Lower lobe of right lung (tissue), 2 donors: ENCODE measurements around the gene TRPM2. TPM values are rescaled to one million over a fixed set of nuclear protein-coding genes. Genes with fewer than 3 reads are reported as not detected.
"Not testable (repeated sequence)": the region's sequence is repeated elsewhere in the genome, so short reads cannot be mapped to it uniquely, and the experiment has no call there.

Source experiments
- ATAC-seq, 2 donors: fragments of 200-7000 bp; cut with Tn5 transposase; one replicate each; pipeline ENCODE4 v1.9.1; 2020 to 2022; ENCODE audit warnings: mild to moderate bottlenecking in 2 of 2, moderate library complexity in 2 of 2
- DNase-seq: peaks from one replicate; pipeline ENCODE4 v3.0.0-alpha.2; 2020
- H3K27ac ChIP-seq: fragments of 200-600 bp; one replicate; pipeline ENCODE4 v1.8.0; 2022
- H3K27me3 ChIP-seq: fragments of 200-600 bp; one replicate; pipeline ENCODE4 v1.8.0; 2022; ENCODE audit warnings: low read depth
- H3K36me3 ChIP-seq: fragments of 200-600 bp; one replicate; pipeline ENCODE4 v1.8.0; 2022; ENCODE audit warnings: mild to moderate bottlenecking
- H3K4me1 ChIP-seq: fragments of 200-600 bp; one replicate; pipeline ENCODE4 v1.8.0; 2022
- H3K4me3 ChIP-seq: fragments of 200-600 bp; one replicate; pipeline ENCODE4 v1.8.0; 2022; ENCODE audit warnings: mild to moderate bottlenecking
- H3K9me3 ChIP-seq: fragments of 200-600 bp; one replicate; pipeline ENCODE4 v1.8.0; 2022
- intact Hi-C: fragments of 100-400 bp; cut with DNase I; formaldehyde crosslinking; loops from one replicate; pipeline ENCODE4 v1.11.0; 2022
- total RNA-seq: library from RNA; stranded (reverse); fragmentation: NEBNext Ultra II Directional; extraction: Animal tissue kit (Norgen Biotek cat#: 25700); gene quantifications from one replicate; pipeline ENCODE4 v1.2.1, GENCODE V29; 2021
- TF ChIP-seq, protein P1 (sequence below): fragments of 200-600 bp; IDR thresholded peaks from one replicate; pipeline ENCODE4 v1.8.0; 2022; ENCODE audit warnings: antibody characterized with exemption, mild to moderate bottlenecking
- donor health status: DM: no; HTN: yes; CAD: no; lungs with severe emphysema.

The TRPM2 gene
- total RNA-seq, 1 donor from 2014 or later: 17.9 TPM

DNA sequence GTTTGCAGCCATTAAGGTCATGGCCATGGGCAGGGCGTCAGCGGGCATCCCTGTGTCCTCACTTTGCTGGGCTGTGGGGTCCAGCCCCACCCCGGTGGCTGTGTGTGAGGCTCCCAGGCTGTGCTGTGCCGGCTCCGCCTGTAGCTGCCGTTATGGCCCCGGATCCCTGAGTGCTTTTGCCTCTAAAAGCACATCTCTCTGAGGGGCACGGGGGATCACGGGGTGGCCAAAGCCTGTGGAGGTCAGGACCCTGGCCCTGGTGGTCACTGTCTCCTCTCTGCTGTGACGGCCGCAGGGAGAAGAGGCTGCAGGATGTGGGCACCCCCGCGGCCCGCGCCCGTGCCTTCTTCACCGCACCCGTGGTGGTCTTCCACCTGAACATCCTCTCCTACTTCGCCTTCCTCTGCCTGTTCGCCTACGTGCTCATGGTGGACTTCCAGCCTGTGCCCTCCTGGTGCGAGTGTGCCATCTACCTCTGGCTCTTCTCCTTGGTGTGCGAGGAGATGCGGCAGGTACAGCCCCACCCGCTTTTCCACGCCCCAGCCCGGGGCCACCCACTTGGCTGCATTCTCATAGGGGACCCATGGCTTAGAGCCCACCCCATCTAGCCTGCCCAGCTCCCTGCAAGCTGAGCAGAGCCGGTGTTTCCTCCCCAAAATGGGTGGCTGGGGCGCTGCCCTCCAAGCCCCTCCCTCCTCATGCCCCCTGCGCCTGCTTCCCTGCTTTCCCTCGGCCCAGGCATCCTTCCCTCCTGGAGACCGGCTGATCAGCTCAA lies 48.2 kb downstream of the TRPM2 start:
- DNase-seq (no peak), ATAC-seq (no peak)
- H3K27ac ChIP-seq: no peak overlapping the region
- TF ChIP-seq, protein P1, sequence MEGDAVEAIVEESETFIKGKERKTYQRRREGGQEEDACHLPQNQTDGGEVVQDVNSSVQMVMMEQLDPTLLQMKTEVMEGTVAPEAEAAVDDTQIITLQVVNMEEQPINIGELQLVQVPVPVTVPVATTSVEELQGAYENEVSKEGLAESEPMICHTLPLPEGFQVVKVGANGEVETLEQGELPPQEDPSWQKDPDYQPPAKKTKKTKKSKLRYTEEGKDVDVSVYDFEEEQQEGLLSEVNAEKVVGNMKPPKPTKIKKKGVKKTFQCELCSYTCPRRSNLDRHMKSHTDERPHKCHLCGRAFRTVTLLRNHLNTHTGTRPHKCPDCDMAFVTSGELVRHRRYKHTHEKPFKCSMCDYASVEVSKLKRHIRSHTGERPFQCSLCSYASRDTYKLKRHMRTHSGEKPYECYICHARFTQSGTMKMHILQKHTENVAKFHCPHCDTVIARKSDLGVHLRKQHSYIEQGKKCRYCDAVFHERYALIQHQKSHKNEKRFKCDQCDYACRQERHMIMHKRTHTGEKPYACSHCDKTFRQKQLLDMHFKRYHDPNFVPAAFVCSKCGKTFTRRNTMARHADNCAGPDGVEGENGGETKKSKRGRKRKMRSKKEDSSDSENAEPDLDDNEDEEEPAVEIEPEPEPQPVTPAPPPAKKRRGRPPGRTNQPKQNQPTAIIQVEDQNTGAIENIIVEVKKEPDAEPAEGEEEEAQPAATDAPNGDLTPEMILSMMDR: no peak
- H3K36me3 ChIP-seq: no peaks in the 10 kb centered on the region
- intact Hi-C loops: no loop called here
- no peaks in the 10 kb centered on the region for H3K4me1 ChIP-seq
- H3K27me3 ChIP-seq: no peaks in the 10 kb centered on the region
- no peaks in the 10 kb centered on the region for H3K9me3 ChIP-seq
- H3K4me3 ChIP-seq: no peak overlapping the region

DNA sequence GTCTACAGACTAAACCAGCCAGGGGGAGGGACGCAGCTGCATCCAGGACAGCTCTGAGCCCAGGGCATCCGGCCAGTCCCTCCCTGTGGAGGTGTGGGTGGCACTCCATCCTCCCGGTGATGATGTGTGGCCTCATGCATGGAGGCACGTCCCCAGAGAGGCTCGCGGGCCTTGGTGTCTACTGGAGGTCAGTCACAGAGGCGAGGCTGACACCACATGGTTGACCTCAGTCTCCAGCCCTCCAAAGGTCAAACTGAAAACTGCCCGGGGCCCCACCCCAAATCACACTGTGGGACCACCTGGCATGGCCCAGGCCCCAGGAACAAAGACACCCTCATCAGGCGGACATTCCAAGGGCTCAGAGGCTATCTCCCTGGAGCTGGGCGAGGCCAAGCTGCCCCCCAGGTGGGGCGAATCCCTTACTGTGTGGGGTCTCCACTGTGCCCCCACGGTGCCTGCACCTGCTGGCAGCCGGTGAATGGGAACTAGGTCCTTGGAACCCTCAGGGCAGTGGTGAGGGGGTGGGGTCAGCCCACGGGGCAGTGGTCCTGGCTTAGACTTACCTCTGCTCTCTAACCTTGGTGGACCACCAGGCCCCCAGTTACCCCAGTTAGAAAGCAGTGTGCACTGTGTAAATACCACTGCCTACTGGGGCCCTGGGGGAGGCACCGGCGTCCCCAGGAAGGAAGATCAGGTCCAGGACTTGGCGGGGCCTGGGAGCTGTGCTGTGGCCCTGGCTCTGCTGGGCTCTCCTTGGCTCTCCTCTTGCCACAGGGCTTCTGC lies 49.1 kb downstream of the TRPM2 start:
- H3K36me3 ChIP-seq: no peaks in the 10 kb centered on the region
- H3K27me3 ChIP-seq: no peaks in the 10 kb centered on the region
- DNase-seq (no peak), ATAC-seq (no peak)
- H3K9me3 ChIP-seq: no peaks in the 10 kb centered on the region
- TF ChIP-seq, protein P1: no peak
- no peaks in the 10 kb centered on the region for H3K4me1 ChIP-seq
- H3K27ac ChIP-seq: no peak overlapping the region
- H3K4me3 ChIP-seq: no peak overlapping the region
- intact Hi-C loops: no loop called here

DNA sequence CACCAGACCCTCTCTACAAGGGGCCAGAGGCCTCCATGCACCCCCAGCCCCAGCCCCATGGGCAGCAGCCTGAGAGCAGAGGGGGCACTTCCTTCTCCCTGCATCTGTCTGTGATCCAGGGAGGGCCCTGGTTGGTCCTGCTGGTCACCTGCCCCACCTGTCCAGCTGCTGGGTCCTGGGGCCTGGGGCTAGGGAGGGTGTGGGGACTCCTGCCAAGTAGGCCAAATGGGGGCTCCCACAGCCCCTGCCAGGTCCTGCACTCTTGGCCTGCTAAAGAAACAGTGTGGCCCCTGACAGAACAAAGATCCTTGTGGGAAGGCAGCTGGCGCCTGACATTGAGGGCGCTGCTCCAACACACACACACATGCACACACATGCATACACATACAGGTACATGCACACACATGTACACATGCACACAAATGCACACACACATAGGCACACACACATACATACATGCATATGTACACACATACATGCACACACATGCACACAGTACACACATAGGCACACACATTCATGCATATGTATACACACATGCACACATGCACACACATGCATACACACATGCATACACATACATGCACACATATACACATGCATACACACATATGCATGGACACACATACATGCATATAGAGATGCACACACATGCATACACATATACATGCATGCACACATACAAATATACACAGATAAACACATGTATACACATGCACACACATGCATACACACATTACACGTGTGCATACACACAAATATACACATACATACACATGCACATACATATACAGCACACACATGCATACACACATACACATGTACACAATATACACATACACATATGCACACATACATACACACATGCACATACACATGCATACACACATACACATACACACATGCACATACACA lies 49.9 kb downstream of the TRPM2 start:
- Histone ChIP-seq H3K27me3 (no peaks in the 10 kb centered on the region), H3K4me3 (no peak overlapping the region), H3K4me1 (no peaks in the 10 kb centered on the region), H3K27ac (no peak overlapping the region), H3K9me3 (no peaks in the 10 kb centered on the region), H3K36me3 (no peaks in the 10 kb centered on the region)
- no peak for ATAC-seq
- intact Hi-C loops: no loop called here
- DNase-seq: no peak
- TF ChIP-seq, protein P1: no peak

DNA sequence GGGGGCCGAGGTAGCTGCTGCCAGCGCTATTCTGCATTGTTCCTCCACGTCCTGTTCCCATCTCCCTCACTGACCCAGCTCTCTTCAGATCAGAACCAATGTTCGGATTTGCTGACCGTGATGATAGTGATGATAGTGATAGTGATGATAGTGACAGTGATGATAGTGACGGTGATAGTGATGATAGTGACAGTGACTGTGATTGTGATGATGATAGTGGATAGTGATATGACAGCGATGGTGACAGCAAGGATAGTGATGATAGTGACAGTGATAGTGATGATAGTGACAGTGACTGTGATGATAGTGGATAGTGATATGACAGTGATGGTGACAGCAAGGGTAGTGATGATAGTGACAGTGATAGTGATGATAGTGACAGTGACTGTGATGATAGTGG lies 51.1 kb downstream of the TRPM2 start:
- H3K27ac ChIP-seq, H3K4me3 ChIP-seq, H3K36me3 ChIP-seq, H3K27me3 ChIP-seq, DNase-seq, intact Hi-C loops, H3K9me3 ChIP-seq, ATAC-seq, H3K4me1 ChIP-seq: not testable (repeated sequence)

DNA sequence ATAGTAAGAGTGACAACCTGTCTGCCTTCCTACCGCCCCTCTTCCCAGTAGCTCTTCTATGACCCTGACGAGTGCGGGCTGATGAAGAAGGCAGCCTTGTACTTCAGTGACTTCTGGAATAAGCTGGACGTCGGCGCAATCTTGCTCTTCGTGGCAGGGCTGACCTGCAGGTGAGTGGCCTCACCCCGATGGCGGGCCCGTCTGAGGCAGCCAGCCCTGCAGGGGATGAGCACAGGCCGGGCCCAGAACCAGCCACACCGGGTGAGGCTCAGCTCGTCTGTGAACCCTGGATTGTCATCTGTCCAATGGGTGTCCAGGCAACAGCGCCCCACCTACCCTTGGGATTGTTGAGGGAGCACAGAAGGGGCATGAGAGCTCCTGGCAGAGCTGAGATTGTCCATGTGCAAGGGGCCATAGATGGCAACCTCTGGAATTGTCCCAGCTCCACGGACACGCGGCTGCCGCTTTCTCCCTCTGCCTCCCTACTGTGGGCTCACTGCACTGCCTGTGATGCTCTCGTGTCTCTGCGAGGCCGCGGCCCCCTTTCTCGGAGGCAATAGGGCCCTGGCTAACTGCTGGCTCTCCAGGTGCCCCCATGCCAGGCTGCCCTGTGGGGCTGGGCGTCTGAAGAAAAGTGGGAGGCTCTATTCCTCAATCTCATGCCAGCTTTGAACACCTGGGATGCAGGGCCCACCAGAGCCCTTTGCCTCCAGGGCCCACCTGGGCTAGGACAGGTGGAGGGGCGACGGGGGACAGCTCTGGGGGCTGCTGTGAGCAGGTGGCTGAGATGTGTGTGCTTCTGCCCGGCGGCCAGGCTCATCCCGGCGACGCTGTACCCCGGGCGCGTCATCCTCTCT lies 51.9 kb downstream of the TRPM2 start:
- no peaks in the 10 kb centered on the region for H3K27me3 ChIP-seq
- intact Hi-C loops: no loop called here
- H3K36me3 ChIP-seq: no peaks in the 10 kb centered on the region
- no peaks in the 10 kb centered on the region for H3K4me1 ChIP-seq
- no peaks in the 10 kb centered on the region for H3K9me3 ChIP-seq
- DNase-seq: no peak
- no peak for ATAC-seq
- H3K4me3 ChIP-seq: no peak overlapping the region
- H3K27ac ChIP-seq: no peak overlapping the region
- TF ChIP-seq, protein P1: no peak
